GM21619 (cell line): ENCODE results near the gene KIAA1614.

ENCODE experiments used
- ATAC-seq: cut with Tn5 transposase; IDR thresholded peaks from one replicate; pipeline ENCODE4 v1.9.1; 2021; ENCODE audit not compliant: unreplicated experiment

KIAA1614 gene

DNA sequence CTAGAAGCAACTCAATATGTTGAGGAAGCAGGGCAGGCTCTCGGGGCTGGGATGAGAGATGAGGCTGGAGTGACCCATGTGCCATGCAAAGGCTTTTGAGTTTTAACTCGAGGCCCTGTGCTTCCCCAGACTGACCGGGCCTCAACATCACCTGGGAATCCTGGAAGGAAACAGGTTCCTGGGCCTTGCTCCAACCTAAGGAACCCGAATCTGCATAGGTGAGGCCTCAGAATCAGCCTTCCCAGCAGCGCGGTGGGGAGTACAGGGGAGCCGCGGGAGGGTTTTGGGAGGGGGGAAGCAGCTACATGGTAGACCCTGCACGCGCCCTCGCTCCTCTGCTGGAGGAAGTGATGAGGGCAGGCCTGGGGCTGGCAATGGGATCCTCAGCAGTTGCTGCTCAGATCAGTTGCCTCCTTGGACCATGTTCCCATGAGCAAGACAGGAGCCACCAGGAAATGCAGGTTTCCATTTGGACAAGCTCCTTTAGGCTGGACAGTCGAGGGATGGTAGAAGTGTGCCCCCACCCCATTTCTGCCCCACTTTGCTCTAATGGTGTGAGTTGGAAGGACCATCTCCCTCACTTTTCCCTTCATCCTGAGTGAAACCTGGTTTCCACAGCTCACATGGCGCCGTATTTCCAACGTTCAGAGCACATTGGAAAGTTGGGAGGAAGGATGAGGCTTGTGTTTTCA, 4.5 kb upstream of the KIAA1614 start:
- ATAC-seq = no peak

DNA sequence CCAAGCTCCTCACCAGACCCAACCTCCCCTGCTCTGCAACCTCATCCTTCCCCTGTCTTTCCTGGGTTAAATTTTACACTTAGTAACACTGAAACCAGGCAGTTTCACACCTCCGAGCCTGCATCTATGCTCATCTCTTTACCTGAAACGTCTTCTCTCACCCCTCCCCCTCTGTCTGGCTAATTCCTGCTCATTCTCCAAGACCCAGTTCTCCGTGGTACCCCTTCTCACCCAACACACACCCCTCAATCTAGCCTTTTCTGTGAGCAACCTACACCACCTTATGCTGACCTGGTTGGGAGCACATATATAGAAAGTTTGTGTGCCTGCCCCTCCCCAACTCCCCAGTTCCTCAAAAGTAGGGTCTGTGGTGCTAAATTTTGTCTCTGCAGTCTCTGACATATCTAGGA, 3.7 kb upstream of the KIAA1614 start:
- peak; percentile 37 for ATAC-seq

DNA sequence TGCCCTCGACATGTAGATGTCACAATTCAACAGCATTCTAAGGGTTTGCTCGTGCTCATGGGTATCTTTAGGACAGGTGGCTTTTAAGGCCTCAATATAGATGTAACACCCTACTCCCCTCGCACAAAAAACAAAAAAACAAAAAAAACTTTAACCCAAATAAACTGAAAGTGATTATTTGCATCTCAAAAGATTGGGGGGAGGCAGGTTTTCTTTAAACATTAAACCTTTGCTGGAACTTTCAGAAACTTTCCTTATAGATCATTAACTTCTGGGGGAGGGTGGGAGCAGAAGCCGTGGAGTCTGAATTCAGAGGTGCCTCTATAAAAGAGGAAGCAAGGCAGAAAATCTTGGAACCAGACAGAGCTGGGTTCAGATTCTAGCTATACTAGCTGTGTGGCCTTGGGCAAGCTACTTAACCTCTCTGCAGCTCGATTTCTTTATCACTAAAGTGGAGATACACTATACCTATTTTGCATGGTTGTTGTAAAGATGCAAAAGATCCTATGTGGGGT, 3.2 kb upstream of the KIAA1614 start:
- ATAC-seq = peak; percentile 44

DNA sequence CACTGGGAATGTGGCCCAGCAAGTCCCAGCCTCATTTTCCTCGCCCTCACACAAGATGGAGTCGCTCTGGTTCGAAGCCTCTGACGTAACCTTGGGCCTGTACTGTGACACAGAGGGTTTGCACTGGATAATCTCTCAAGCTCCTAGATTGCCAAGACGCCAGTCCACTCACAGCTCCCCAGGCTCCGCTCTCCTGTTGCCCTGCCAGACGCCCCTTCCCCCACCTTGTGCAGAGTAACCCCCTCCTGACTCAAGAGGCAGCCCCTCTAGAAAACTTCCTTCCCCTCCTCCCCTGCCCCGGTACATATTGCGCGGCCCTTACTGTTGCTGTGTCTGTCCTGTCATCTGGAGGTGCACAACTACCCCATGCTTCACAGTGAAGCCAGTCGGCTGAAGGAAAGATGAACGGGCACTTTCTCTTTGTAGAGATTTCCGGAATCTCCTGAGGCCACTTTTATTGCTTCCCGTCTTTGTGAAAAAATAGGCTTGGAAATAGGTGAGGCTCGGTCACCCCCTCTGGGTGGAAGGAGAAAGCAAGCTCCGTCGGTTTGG, 981 bp upstream of the KIAA1614 start:
- ATAC-seq = no peak

DNA sequence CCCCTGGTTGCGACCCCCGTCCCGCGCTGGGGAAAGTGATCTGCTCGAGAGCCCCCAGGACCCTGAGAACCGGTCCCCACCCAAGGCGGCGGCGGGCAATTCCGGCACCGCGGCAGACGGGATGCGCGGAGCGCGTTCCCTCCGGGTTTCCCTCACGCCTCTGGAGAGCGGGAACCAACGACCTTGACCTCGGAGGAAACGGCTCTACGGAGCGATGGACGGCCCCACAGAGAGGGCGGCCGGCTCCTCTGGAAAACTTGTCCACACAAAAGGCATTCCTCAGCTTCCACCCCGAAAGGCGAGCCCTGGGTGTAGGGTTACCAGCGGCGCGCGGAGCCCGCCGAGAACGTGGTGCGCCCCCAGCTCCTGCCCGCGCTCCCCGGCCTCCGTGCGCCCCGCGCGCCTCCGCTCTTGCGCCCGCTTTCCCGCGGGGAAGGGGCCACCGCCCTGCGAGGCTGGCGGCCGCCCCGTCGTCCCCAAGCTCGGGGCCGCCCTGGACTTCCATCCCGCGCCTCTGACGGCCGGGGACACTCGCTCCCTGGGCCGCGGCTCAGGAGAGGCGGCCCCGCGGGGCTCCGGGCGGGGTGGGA, 391 bp upstream of the KIAA1614 start:
- no peak for ATAC-seq

DNA sequence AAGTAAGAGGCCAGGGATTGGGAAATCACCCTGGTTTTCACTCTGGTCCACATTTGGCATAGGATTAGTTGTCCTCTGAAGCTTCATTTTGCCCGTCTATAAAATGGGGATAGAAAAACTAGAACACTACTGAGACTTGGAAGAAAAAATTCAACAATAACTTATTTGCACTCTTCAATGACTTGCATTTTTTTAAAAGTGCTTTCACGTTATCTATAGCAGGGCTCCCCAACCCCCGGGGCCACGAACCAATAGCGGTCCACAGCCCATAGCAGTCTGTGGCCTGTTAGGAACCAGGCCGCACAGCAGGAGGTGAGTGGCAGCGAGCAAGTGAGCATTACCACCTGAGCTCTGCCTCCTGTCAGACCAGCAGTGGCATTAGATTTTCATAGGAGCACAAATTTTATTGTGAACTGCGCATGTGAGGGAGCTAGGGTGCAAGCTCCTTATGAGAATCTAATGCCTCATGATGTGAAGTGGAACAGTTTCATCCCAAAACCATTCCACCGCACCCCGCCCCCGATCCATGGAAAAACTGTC, 2.8 kb downstream of the KIAA1614 start:
- no peak for ATAC-seq

DNA sequence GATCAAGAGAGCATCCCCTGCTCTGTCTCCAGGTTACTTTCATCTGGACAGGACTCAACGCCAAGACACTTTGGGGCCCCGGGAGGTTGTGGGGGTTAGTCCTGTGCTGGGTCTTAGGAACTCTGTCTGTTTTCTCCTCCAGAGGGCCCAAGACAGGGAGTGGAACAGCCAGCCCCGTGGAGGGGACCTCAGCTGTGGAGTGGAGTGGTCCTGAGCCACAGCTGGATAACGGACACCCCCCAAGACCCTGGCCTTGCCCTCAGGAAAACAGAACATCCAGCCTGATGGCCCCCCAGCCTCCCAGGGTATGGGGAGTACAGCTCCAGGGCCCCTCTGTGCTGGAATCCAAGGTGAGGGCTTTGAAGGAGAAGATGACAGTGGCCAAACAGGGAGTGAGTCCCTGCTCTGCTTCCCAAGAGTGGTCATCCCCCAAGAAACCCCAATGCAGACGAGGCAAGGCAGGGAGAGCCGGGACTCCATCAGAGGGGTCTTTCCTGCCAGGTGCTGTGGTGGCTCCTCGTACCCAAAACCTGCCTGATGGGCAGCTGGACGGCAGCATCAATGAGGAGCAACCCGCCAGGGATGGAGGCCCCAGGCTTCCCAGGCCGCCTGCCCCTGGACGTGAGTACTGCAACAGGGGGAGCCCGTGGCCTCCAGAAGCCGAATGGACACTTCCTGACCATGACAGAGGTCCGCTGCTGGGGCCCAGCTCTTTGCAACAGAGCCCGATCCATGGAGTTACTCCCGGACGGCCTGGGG, 3.5 kb downstream of the KIAA1614 start:
- ATAC-seq = no peak

DNA sequence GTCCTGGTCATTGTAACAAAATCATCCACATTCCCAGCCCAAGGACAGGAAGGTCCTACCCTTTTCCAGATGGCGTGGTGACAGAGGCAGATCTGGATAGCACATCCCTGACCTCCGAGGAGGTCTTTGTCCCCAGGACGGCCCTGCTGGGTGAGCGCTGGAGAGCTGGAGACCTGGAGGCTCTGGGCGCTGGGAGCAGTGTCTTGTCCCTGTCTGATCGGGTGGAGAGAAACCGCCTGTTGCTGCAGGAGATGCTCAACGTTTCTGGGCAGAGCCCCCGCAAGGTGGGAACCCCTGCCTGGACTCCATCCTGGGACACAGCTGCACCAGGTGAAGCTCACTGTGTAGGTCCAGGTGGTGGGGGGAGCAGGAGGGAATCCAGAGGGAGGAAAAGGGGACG, 4.1 kb downstream of the KIAA1614 start:
- ATAC-seq = no peak

DNA sequence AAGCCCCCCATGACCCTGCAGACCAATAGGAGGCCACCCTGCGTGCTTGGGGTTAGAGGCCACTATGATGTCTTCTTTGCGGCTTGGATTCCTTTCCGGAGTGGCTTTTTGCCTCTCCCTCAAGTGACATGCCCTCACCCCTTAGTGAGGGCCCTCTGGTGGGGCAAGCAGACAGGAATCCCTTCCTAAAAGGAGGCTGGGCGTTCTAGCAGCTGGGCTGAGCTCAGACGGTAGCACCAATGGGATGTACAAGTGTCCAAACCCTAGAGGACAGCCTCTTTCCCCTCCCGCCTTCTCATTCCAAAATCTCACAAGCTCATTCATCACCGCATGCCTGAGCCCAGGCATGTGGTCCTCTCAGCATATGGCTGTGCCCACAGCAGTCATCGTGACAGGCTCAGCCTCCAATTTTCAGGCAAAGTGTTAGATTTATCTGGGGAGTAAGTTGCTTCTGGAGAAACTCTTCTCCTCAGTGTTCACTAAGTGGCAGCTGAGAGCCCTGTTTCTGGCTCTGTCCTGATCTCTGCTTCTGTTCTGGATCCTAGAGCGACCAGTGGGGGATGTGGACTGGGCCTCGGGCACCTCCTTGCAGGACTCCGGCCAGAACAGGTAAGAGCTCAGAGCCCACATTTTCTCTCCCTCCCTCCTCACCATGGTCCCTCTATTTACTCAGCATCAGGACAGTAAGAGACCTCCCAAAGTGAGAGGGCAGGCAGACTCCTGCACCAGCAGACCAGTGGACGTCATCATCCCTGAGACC, 4.8 kb downstream of the KIAA1614 start:
- ATAC-seq = no peak

DNA sequence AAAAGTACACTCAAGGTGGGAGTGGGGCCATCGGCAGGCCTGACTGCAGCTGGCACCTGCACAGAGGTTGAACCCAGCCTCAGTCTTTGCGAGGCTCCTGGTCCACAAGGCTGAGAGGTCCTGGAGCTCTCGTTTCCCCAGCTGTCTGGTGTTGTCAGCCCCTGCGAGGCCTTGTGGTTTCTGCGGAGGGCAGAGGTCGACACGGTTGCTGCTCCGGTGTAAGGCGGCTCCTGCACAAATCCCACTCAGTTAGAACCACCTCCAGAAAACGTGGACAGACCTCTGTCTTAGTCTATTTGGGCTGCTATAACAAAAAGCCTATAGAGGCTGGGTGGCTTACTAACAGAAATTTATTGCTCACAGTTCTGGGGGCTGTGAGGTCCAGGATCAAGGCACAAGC, 5.8 kb downstream of the KIAA1614 start:
- ATAC-seq = no peak

DNA sequence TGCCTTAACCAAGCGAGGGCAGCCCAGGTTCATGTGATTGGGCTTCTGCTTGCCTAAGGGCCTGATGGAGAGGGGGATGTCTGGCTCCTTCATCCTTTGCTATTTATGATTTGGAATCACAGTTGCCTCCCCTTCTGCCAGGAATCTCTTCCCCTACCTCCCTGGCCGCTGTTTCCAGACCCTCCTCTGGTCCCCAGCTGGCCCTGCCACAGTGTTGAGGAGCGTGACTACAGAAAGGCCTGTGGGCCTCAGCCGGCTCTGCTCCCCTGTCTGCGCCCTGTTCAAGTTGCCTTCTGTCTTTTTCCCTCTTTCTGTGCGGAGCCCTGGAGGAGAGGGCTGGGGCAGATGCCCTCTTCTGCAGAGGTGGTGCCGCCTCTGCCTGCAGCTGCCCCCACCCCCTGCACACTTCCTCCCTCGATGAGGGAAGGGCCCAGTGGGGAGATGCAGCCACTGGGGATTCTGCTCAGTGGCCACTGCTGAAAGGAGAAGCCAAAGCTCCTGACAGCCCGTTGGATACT, 6.5 kb downstream of the KIAA1614 start:
- no peak for ATAC-seq

DNA sequence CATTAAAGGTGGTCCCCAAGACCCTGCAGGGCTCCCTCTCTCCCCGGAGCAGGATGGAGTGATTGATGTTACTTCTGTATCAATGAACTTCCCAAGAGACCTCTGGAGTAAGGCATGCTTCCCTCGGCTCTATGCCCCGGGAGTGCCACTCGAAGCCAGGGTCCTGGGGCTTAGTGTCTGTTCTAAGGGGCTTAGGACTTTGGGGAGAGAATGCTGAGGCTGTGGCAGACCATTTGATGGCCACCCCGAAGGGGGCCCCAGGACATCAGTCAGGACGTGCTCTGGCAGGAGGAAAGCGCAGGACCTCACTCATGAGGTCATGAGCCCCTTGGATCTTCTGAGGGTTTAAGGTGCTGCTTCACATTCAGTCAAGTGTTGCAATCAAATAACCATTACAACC, 7.5 kb downstream of the KIAA1614 start:
- no peak for ATAC-seq

DNA sequence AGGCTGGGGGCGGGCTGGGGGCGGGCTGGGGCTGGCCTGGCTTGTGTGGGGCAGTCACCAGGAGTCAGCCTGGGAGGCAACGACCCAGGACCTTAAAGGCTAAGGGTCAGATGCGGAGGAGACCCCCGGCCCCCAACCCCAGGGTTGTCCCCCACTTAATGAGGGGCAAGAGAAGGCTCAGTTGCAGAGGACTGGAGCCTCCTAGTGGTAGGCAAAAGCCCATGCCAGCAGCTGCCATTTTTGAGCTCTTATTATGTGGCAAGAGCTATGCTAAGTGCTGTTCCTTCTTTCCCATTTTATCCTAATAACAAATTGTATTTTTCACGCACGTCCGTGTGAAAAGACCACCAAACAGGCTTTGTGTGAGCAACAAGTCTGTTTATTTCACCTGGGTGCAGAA, 8.0 kb downstream of the KIAA1614 start:
- no peak for ATAC-seq

DNA sequence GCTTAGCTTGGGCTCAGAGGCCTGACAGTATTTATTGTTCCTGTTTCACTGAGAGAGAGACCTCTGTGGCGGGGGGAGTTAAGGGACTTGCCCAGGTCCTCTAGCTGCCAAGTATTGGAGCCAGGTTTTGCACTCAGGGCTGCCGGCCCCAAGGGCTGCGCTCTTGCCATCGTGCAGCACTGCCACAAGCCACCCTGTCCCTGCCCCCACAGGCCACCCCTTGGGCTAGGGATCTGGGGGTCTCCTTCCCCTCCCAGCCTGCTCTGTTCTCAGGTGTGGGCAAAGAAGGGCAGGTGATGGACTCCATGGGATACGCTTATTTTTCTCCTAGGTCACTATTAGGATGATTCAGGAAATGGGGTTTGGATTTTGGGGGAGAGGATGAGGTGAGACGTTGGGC, 8.7 kb downstream of the KIAA1614 start:
- no peak for ATAC-seq

DNA sequence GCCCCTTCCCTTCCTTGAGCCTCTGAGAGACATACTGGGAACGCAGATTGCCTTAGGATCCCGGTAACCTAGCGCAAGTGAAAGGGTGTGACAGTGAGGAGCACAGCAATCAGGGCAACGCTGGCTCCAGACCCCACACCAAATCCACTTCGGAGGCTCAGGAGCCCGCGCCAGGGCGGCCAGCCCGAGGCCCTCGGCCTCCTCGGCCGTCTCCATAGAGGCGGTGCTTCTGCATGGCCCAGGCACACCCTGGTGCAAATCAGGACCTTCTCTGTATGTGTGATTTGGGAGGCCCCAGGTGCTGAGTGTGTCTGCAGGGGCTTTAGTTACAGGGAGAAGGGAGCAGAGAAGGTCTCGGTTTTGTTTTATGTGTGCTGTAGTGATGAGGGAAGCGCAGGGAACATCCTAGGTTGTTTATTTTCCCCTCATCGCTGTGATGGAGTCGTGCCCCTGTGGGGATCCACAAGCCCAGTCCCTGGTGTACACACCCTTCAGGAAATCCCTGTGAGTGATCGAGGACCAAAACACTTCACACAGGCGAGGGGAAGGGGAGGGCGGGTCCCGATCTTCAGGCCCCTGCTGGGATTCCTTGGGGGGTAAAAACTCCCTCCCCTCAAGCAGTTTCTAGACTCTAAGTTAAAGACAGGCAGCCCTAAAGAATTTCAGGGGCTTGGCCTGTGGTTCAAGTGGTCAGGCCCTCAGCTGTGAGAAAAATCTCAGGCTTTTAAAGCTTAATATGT, 9.4 kb downstream of the KIAA1614 start:
- no peak for ATAC-seq

DNA sequence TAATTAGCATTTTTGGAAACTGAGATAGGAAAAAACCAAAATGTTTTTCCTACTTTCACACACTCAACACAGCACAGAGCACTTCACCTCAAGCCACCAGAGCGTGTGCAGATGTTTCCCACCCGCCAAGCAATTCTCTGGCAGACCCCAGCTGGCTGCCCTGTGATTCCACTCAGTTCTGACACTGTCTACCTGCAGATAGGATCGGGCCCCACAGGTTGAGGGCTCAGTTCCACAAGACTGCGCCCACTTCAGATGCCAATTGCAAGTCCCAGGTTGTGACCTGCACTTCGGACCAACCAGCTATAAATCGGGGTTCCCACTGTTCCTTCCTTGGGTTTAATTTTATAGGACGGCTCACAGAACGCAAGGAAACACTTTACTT, 9.9 kb downstream of the KIAA1614 start:
- no peak for ATAC-seq

DNA sequence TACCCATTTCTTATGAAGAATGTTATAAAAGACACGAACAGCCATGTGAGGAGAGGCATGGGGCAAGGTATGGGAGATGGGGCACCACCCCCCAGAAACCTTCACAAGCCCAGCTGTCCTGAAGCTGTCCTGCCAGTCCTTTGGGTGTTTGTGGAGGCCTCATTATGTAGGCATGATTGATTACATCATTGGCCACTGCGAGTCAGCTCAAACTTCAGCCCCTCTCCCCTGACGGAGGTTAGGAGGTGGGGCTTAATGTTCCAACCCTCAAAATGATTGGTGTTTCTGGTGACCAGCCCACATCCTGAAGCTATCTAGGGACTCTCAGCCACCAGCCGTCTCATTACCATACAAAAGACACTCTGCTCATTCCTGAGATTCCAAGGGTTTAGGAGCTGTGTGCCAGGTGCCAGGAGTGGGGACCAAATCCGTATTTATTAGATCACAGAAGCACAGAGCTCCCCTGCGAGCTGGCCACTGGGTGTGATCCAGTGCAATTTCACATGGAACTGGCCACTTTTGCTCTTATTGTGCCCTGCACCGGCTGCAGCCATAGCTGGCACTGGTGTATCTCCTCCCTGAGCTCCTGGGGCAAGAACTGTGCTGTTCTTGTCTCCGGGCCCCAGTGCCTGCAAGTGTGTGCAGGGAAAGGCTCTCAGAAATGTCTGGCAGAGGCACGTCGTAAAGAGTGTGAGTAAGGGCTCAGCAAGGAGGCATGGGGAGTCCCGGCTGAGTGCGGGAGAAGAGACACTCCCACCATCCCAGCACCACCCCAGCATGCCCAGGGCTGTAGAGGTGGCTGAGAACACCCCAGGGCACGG, 10.5 kb downstream of the KIAA1614 start:
- no peak for ATAC-seq

DNA sequence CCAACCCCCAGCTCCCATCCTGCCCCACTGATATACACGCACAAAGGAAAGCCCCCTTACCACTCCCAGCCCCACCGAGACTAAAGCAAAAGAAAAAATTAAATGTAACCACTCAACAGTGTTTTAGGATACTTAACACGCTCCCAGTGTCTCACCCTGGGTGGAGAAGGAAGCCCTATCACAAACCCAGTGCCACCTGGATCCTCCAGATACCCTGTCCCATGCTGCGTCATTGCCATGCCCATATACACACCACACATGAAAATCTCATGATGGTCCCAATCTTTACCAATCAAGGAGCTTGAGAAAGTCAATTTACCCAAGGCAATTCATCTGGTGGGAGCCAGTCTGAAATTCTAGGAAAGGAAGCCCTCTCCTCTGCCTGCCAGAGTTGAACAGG, 11.2 kb downstream of the KIAA1614 start:
- ATAC-seq = no peak

DNA sequence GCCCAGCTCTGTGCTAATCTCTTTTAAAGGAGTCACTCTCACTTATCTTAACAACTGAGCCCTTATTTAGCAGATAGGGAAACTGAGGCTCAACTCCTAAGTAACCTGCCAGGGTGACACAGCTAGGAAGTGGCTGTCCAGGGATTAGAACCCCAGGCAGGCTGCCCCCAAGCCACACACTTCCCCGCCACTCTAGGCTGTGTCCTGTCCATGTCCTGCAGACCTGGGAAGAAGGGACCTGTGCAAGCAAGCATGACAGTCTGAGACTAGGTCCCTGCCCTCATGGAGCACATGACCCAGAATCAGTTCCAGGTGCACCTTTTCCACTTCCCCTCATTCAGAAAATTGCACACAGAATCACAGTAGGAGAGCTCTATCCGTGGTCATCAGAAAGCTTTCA, 12.2 kb downstream of the KIAA1614 start:
- no peak for ATAC-seq
